ENCODE results near the gene SPATA6. TPM values are rescaled to one million over a fixed set of nuclear protein-coding genes. Genes with fewer than 3 reads are reported as not detected.

SPATA6 gene
- total and polyA plus RNA-seq, 2 donors (not counting 1 experiment from before 2014, with no cell fraction given): 1.9 to 6.7 TPM

- H3K4me1 ChIP-seq (ENCODE audit: control insufficient read depth in 2 of 2, insufficient read depth in 2 of 2, low read length in 2 of 2): peaks cover 24 to 26% of the 10 kb centered on the region in 2 donors
- no peaks in the 10 kb centered on the region for H3K27me3 ChIP-seq (replicated peaks in 1 of 4; ENCODE audit: control extremely low read depth in 1 of 4, control insufficient read depth in 3 of 4, insufficient read depth in 4 of 4, low read length in 3 of 4)
- H3K4me2 ChIP-seq (replicated peaks; ENCODE audit: low read depth, low read length, poor library complexity, severe bottlenecking): peak overlapping the region; percentile 96
- peak overlapping the region; percentile 93 for H2AFZ ChIP-seq (ENCODE audit: insufficient read depth, low read depth, low read length, poor library complexity, severe bottlenecking)
- H3K9me3 Mint-ChIP-seq (ENCODE audit: insufficient read depth): peaks cover 2% of the 10 kb centered on the region
- H3K36me3 ChIP-seq (replicated peaks in 1 of 2; ENCODE audit: control extremely low read depth in 1 of 2, control insufficient read depth in 1 of 2, extremely low read depth in 1 of 2, insufficient read depth in 2 of 2, low read length in 1 of 2): no peaks in the 10 kb centered on the region
- peaks cover 0 to 10% (median 5%) of the 10 kb centered on the region in 3 donors for H3K9me3 ChIP-seq (ENCODE audit: control extremely low read depth in 1 of 3, control insufficient read depth in 2 of 3, insufficient read depth in 1 of 3, low read length in 2 of 3)
- peaks cover 32% of the 10 kb centered on the region for H3K4me1 Mint-ChIP-seq
- H3K27ac ChIP-seq (ENCODE audit: low read length in 2 of 2): peak overlapping the region; percentile 57 to 65
- peaks cover 7% of the 10 kb centered on the region for H3K27me3 Mint-ChIP-seq
- ATAC-seq (ENCODE audit: low read depth) (no peak), DNase-seq (no peak)
- no peaks in the 10 kb centered on the region for H3K79me2 ChIP-seq (ENCODE audit: control insufficient read depth, insufficient read depth, low read length)
- H3K27ac Mint-ChIP-seq: peak overlapping the region; percentile 42
- peak overlapping the region; percentile 58 to 82 (median 64) for H3K4me3 ChIP-seq (ENCODE audit: control extremely low read depth in 1 of 5, extremely low read depth in 1 of 5, insufficient read depth in 1 of 5, low read depth in 2 of 5, low read length in 4 of 5)
- no peak for TF ChIP-seq EZH2 (IDR thresholded peaks at IDR 0.05; ENCODE audit: borderline replicate concordance, insufficient read depth, low read depth, low read length, poor library complexity, severe bottlenecking)
- TF ChIP-seq, protein P1, sequence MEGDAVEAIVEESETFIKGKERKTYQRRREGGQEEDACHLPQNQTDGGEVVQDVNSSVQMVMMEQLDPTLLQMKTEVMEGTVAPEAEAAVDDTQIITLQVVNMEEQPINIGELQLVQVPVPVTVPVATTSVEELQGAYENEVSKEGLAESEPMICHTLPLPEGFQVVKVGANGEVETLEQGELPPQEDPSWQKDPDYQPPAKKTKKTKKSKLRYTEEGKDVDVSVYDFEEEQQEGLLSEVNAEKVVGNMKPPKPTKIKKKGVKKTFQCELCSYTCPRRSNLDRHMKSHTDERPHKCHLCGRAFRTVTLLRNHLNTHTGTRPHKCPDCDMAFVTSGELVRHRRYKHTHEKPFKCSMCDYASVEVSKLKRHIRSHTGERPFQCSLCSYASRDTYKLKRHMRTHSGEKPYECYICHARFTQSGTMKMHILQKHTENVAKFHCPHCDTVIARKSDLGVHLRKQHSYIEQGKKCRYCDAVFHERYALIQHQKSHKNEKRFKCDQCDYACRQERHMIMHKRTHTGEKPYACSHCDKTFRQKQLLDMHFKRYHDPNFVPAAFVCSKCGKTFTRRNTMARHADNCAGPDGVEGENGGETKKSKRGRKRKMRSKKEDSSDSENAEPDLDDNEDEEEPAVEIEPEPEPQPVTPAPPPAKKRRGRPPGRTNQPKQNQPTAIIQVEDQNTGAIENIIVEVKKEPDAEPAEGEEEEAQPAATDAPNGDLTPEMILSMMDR (IDR thresholded peaks at IDR 0.05): no peak
- ChIA-PET POLR2A (no interaction called here), CTCF (no interaction called here)
- H4K20me1 ChIP-seq (ENCODE audit: control insufficient read depth, insufficient read depth, low read length, poor library complexity, severe bottlenecking): no peaks in the 10 kb centered on the region
- WGBS (ENCODE audit: insufficient coverage): 43% methylated on average over 2 of the region's 5 CpGs
- H3K9ac ChIP-seq (ENCODE audit: low read length): peak overlapping the region; percentile 76
- peak overlapping the region; percentile 83 for H3K4me3 Mint-ChIP-seq
- intact Hi-C loops (cut with micrococcal nuclease): loop anchor here (10.0 kb wide), 1 partner anchor 322 kb away; no protein-coding TSS in a partner anchor
Observed at GRCh38 chr1:48472638-48473037, 634 bp upstream of the SPATA6 start.

- no peaks in the 10 kb centered on the region for H3K79me2 ChIP-seq (ENCODE audit: control insufficient read depth, insufficient read depth, low read length)
- Mint-ChIP-seq H3K27ac (peak overlapping the region; percentile 57), H3K4me1 (peaks cover 32% of the 10 kb centered on the region), H3K27me3 (peaks cover 13% of the 10 kb centered on the region), H3K9me3 (ENCODE audit: insufficient read depth) (peaks cover 2% of the 10 kb centered on the region), H3K4me3 (peak overlapping the region; percentile 83)
- H4K20me1 ChIP-seq (ENCODE audit: control insufficient read depth, insufficient read depth, low read length, poor library complexity, severe bottlenecking): no peaks in the 10 kb centered on the region
- ChIA-PET CTCF (no interaction called here), POLR2A (no interaction called here)
- intact Hi-C loops (cut with micrococcal nuclease): loop anchor here (10.0 kb wide), 1 partner anchor 324 kb away; no protein-coding TSS in a partner anchor
- peak overlapping the region; percentile 96 for H3K4me2 ChIP-seq (replicated peaks; ENCODE audit: low read depth, low read length, poor library complexity, severe bottlenecking)
- 33% methylated on average over 14 of the region's 17 CpGs for WGBS (ENCODE audit: insufficient coverage)
- peak overlapping the region; percentile 44 to 72 for H3K27ac ChIP-seq (ENCODE audit: low read length in 2 of 2)
- H3K4me3 ChIP-seq (ENCODE audit: control extremely low read depth in 1 of 5, extremely low read depth in 1 of 5, insufficient read depth in 1 of 5, low read depth in 2 of 5, low read length in 4 of 5): peak overlapping the region; percentile 55 to 82 (median 64)
- no peaks in the 10 kb centered on the region for H3K27me3 ChIP-seq (replicated peaks in 1 of 4; ENCODE audit: control extremely low read depth in 1 of 4, control insufficient read depth in 3 of 4, insufficient read depth in 4 of 4, low read length in 3 of 4)
- peaks cover 24 to 26% of the 10 kb centered on the region in 2 donors for H3K4me1 ChIP-seq (ENCODE audit: control insufficient read depth in 2 of 2, insufficient read depth in 2 of 2, low read length in 2 of 2)
- DNase-seq (peak; percentile 10), ATAC-seq (ENCODE audit: low read depth) (no peak)
- peak overlapping the region; percentile 93 for H2AFZ ChIP-seq (ENCODE audit: insufficient read depth, low read depth, low read length, poor library complexity, severe bottlenecking)
- H3K9me3 ChIP-seq (ENCODE audit: control extremely low read depth in 1 of 3, control insufficient read depth in 2 of 3, insufficient read depth in 1 of 3, low read length in 2 of 3): peaks cover 0 to 10% (median 5%) of the 10 kb centered on the region in 3 donors
- no peaks in the 10 kb centered on the region for H3K36me3 ChIP-seq (replicated peaks in 1 of 2; ENCODE audit: control extremely low read depth in 1 of 2, control insufficient read depth in 1 of 2, extremely low read depth in 1 of 2, insufficient read depth in 2 of 2, low read length in 1 of 2)
- no peak for TF ChIP-seq EZH2 (IDR thresholded peaks at IDR 0.05; ENCODE audit: borderline replicate concordance, insufficient read depth, low read depth, low read length, poor library complexity, severe bottlenecking)
- TF ChIP-seq, protein P1 (IDR thresholded peaks at IDR 0.05): no peak
- peak overlapping the region; percentile 76 for H3K9ac ChIP-seq (ENCODE audit: low read length)
Observed at GRCh38 chr1:48470950-48471690, 884 bp downstream of the SPATA6 start.
